Measurements from ENCODE around the gene DRC3.
"Not testable (repeated sequence)": the region's sequence is repeated elsewhere in the genome, so short reads cannot be mapped to it uniquely, and the experiment has no call there.

Gene DRC3

GRCh38 chr17:17972126-17972951 lies at the start of gene DRC3, which contains the start of gene TOM1L2:
DRC3 (plus strand) TSS chr17:17972862; CDS start chr17:17977599, 4,737 bp downstream.
TOM1L2 (minus strand) TSS chr17:17972400; CDS start chr17:17972313, 87 bp downstream.
- DNase-seq, result peak; percentile 100

GRCh38 chr17:17924131-17924856 lies 48.4 kb upstream of the DRC3 start:
- DNase-seq, result no peak

GRCh38 chr17:17924857-17925250 lies 47.8 kb upstream of the DRC3 start:
- no peak for DNase-seq

- DNase-seq, result no peak
Measured at GRCh38 chr17:17926036-17926435, 46.6 kb upstream of the DRC3 start.

GRCh38 chr17:17926840-17927449 lies 45.7 kb upstream of the DRC3 start:
- DNase-seq, result no peak

GRCh38 chr17:17928398-17929287 lies 44.0 kb upstream of the DRC3 start:
- DNase-seq, result no peak

- DNase-seq, result no peak
Measured at GRCh38 chr17:17929655-17930380, 42.8 kb upstream of the DRC3 start.

GRCh38 chr17:17930674-17931073 lies 42.0 kb upstream of the DRC3 start:
- no peak for DNase-seq

- no peak for DNase-seq
Measured at GRCh38 chr17:17931159-17931558, 41.5 kb upstream of the DRC3 start.

GRCh38 chr17:17933775-17934174 lies 38.9 kb upstream of the DRC3 start:
- DNase-seq, result no peak

- no peak for DNase-seq
Measured at GRCh38 chr17:17934214-17934613, 38.4 kb upstream of the DRC3 start.

- DNase-seq, result no peak
Measured at GRCh38 chr17:17934806-17935205, 37.9 kb upstream of the DRC3 start.

- no peak for DNase-seq
Measured at GRCh38 chr17:17935321-17936271, 37.1 kb upstream of the DRC3 start.

GRCh38 chr17:17937201-17937853 lies 35.3 kb upstream of the DRC3 start:
- DNase-seq, result no peak

GRCh38 chr17:17937958-17938357 lies 34.7 kb upstream of the DRC3 start:
- no peak for DNase-seq

- no peak for DNase-seq
Measured at GRCh38 chr17:17938388-17939107, 34.1 kb upstream of the DRC3 start.

GRCh38 chr17:17939941-17940340 lies 32.7 kb upstream of the DRC3 start:
- not testable (repeated sequence) for DNase-seq

- no peak for DNase-seq
Measured at GRCh38 chr17:17940441-17940911, 32.2 kb upstream of the DRC3 start.

GRCh38 chr17:17941015-17941414 lies 31.6 kb upstream of the DRC3 start:
- no peak for DNase-seq
